Trophoblast cell (in vitro differentiated cells and primary cell): ENCODE results near the gene KCNH1.

ENCODE experiments used
- DNase-seq, 2 donors: peaks; one replicate each; pipeline ENCODE4 v3.0.0-alpha.2; 2016
- H2AFZ ChIP-seq: 2 replicates; pipeline ENCODE4 v1.6.1; 2013; ENCODE audit warnings: low read length, moderate library complexity, mild to moderate bottlenecking; ENCODE audit not compliant: insufficient read depth, poor library complexity
- H2AK5ac ChIP-seq: 2 replicates; pipeline ENCODE4 v1.6.1; 2013; ENCODE audit warnings: mild to moderate bottlenecking, low read length
- H2BK120ac ChIP-seq: 2 replicates; pipeline ENCODE4 v1.6.1; 2013; ENCODE audit warnings: low read length, mild to moderate bottlenecking, moderate library complexity; ENCODE audit not compliant: insufficient read depth, poor library complexity
- H2BK12ac ChIP-seq: 2 replicates; pipeline ENCODE4 v1.6.1; 2013; ENCODE audit warnings: mild to moderate bottlenecking, low read length, moderate library complexity
- H2BK5ac ChIP-seq: 2 replicates; pipeline ENCODE4 v1.6.1; 2013; ENCODE audit warnings: low read length, low read depth, moderate library complexity, mild to moderate bottlenecking; ENCODE audit not compliant: poor library complexity
- H3K14ac ChIP-seq: 2 replicates; pipeline ENCODE4 v1.6.1; 2013; ENCODE audit warnings: mild to moderate bottlenecking, low read length
- H3K18ac ChIP-seq: 2 replicates; pipeline ENCODE4 v1.6.1; 2013; ENCODE audit warnings: mild to moderate bottlenecking, low read length
- H3K23ac ChIP-seq: 2 replicates; pipeline ENCODE4 v1.6.1; 2013; ENCODE audit warnings: low read length
- H3K27ac ChIP-seq: 2 replicates; pipeline ENCODE4 v1.5.1; 2013; ENCODE audit warnings: low read depth, mild to moderate bottlenecking, inconsistent platforms, low read length, moderate library complexity
- H3K27me3 ChIP-seq: 2 replicates; pipeline ENCODE4 v1.6.1; 2013; ENCODE audit warnings: inconsistent platforms, mild to moderate bottlenecking, low read length, moderate library complexity; ENCODE audit not compliant: insufficient read depth
- H3K36me3 ChIP-seq, 2 experiments: 1 replicate in 1 of 2; 2 replicates in 1 of 2; pipeline ENCODE4 v1.6.1; 2013; ENCODE audit warnings: low read length in 2 of 2, mild to moderate bottlenecking in 2 of 2, moderate library complexity in 1 of 2; ENCODE audit not compliant: insufficient read depth in 2 of 2, control insufficient read depth in 1 of 2
- H3K4ac ChIP-seq: 2 replicates; pipeline ENCODE4 v1.6.1; 2013; ENCODE audit warnings: low read depth, mild to moderate bottlenecking, low read length, moderate library complexity
- H3K4me1 ChIP-seq, 2 experiments: 1 replicate in 1 of 2; 2 replicates in 1 of 2; pipeline ENCODE4 v1.6.1; 2013; ENCODE audit warnings: low read length in 2 of 2, mild to moderate bottlenecking in 2 of 2, moderate library complexity in 1 of 2; ENCODE audit not compliant: insufficient read depth in 2 of 2, control insufficient read depth in 1 of 2
- H3K4me2 ChIP-seq: 2 replicates; pipeline ENCODE4 v1.6.1; 2013; ENCODE audit warnings: inconsistent platforms, mild to moderate bottlenecking, low read length, moderate library complexity
- H3K4me3 ChIP-seq: 2 replicates; pipeline ENCODE4 v1.5.1; 2013; ENCODE audit warnings: mild to moderate bottlenecking, low read depth, low read length, inconsistent platforms
- H3K79me1 ChIP-seq: one replicate; pipeline ENCODE4 v1.6.1; 2013; ENCODE audit warnings: low read length
- H3K79me2 ChIP-seq: 2 replicates; pipeline ENCODE4 v1.6.1; 2013; ENCODE audit warnings: low read length, mild to moderate bottlenecking; ENCODE audit not compliant: control insufficient read depth, insufficient read depth, poor library complexity
- H3K9ac ChIP-seq: 2 replicates; pipeline ENCODE4 v1.6.1; 2013; ENCODE audit warnings: mild to moderate bottlenecking, low read length
- H3K9me3 ChIP-seq: 2 replicates; pipeline ENCODE4 v1.6.1; 2013; ENCODE audit warnings: low read depth, mild to moderate bottlenecking, control low read depth, inconsistent platforms, low read length; ENCODE audit not compliant: insufficient read depth
- H4K12ac ChIP-seq: 2 replicates; pipeline ENCODE4 v1.6.1; 2013; ENCODE audit warnings: low read depth, mild to moderate bottlenecking, low read length, moderate library complexity
- H4K8ac ChIP-seq: 2 replicates; pipeline ENCODE4 v1.6.1; 2013; ENCODE audit warnings: low read depth, mild to moderate bottlenecking, low read length, moderate library complexity
- H4K91ac ChIP-seq: one replicate; pipeline ENCODE4 v1.6.1; 2013; ENCODE audit warnings: low read depth, mild to moderate bottlenecking, low read length, moderate library complexity
- WGBS: extraction: QIAGEN DNeasy Blood & Tissue Kit; methylation state at CpG from one replicate; pipeline ENCODE4 v1.1.7; 2013; ENCODE audit warnings: missing lambda C conversion rate; ENCODE audit not compliant: insufficient read length, insufficient coverage; ENCODE audit errors: extremely low coverage; 5-methylcytosine and 5-hydroxymethylcytosine counted together

Gene KCNH1

GRCh38 chr1:211037095-211037494, 96.9 kb downstream of the KCNH1 start:
- H2AK5ac ChIP-seq = no peak overlapping the region
- no peak overlapping the region for H3K9ac ChIP-seq
- no peaks in the 10 kb centered on the region for H3K36me3 ChIP-seq
- no peak overlapping the region for H3K4ac ChIP-seq
- H3K23ac ChIP-seq = no peak overlapping the region
- H3K9me3 ChIP-seq = peaks cover 3% of the 10 kb centered on the region
- no peak overlapping the region for H3K18ac ChIP-seq
- peak; percentile 85 to 93 for DNase-seq
- H3K27me3 ChIP-seq = no peaks in the 10 kb centered on the region
- no peaks in the 10 kb centered on the region for H3K79me1 ChIP-seq
- H2BK5ac ChIP-seq = no peak overlapping the region
- no peak overlapping the region for H3K27ac ChIP-seq
- no peak overlapping the region for H2BK120ac ChIP-seq
- H3K4me1 ChIP-seq = no peaks in the 10 kb centered on the region
- no peak overlapping the region for H3K14ac ChIP-seq
- WGBS = no CpG with 5 or more reads among the region's 2 CpGs
- H2BK12ac ChIP-seq = no peak overlapping the region
- H4K12ac ChIP-seq = no peak overlapping the region
- no peak overlapping the region for H2AFZ ChIP-seq
- H3K4me2 ChIP-seq = no peak overlapping the region
- no peak overlapping the region for H4K91ac ChIP-seq
- H3K79me2 ChIP-seq = no peaks in the 10 kb centered on the region
- H4K8ac ChIP-seq = no peak overlapping the region
- no peak overlapping the region for H3K4me3 ChIP-seq

GRCh38 chr1:211036381-211037060, 97.4 kb downstream of the KCNH1 start:
- Histone ChIP-seq H3K14ac (no peak overlapping the region), H3K4me3 (no peak overlapping the region), H2AFZ (no peak overlapping the region), H3K79me2 (no peaks in the 10 kb centered on the region), H2AK5ac (no peak overlapping the region), H3K23ac (no peak overlapping the region), H3K4me1 (no peaks in the 10 kb centered on the region), H3K27ac (no peak overlapping the region), H3K18ac (no peak overlapping the region), H2BK5ac (no peak overlapping the region), H2BK12ac (no peak overlapping the region), H3K4me2 (no peak overlapping the region), H3K9me3 (peaks cover 3% of the 10 kb centered on the region), H4K91ac (no peak overlapping the region), H4K12ac (no peak overlapping the region), H3K4ac (no peak overlapping the region), H3K79me1 (no peaks in the 10 kb centered on the region), H3K9ac (no peak overlapping the region), H2BK120ac (no peak overlapping the region), H3K27me3 (no peaks in the 10 kb centered on the region), H3K36me3 (no peaks in the 10 kb centered on the region), H4K8ac (no peak overlapping the region)
- DNase-seq = peak in 1 of 2 donors; percentile 4
- no CpG with 5 or more reads among the region's 3 CpGs for WGBS

DNA sequence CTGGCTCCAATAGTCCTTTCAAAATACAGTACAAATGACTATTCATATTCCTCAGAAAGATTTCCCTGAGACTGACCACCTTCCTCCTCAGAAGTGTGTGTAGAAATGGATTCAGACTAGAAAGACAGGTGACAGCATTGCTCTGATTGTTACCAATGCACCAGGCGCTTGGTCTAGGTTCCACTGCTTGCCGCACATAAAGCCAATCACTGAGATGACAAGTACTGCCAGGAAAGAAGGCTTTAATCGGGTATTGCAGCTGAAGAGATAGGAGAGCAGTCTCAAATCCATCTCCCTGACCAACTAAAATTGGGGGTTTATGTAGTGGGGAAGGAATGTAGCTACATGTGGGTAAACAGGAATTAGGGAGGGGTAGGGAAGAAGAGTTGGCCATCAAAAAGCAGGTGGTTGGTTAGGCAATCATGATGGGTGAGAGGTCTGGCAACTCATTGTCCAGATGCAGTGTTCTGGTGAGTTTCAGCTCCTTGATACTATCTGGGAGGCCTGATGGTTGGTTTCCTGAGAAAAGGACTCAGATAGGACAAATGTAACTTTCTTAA, 98.0 kb downstream of the KCNH1 start:
- no peak overlapping the region for H2AFZ ChIP-seq
- H3K4me2 ChIP-seq = no peak overlapping the region
- H3K9ac ChIP-seq = no peak overlapping the region
- H3K4ac ChIP-seq = no peak overlapping the region
- H3K9me3 ChIP-seq = peaks cover 3% of the 10 kb centered on the region
- H2BK5ac ChIP-seq = no peak overlapping the region
- H3K4me3 ChIP-seq = no peak overlapping the region
- H2AK5ac ChIP-seq = no peak overlapping the region
- no peak overlapping the region for H4K91ac ChIP-seq
- no peak overlapping the region for H3K18ac ChIP-seq
- H3K27me3 ChIP-seq = no peaks in the 10 kb centered on the region
- no peak overlapping the region for H3K23ac ChIP-seq
- no peaks in the 10 kb centered on the region for H3K79me2 ChIP-seq
- H3K4me1 ChIP-seq = no peaks in the 10 kb centered on the region
- H3K79me1 ChIP-seq = no peaks in the 10 kb centered on the region
- no CpG with 5 or more reads among the region's 3 CpGs for WGBS
- no peak overlapping the region for H3K14ac ChIP-seq
- no peak for DNase-seq
- no peak overlapping the region for H3K27ac ChIP-seq
- H4K8ac ChIP-seq = no peak overlapping the region
- H3K36me3 ChIP-seq = no peaks in the 10 kb centered on the region
- no peak overlapping the region for H4K12ac ChIP-seq
- H2BK120ac ChIP-seq = no peak overlapping the region
- no peak overlapping the region for H2BK12ac ChIP-seq

- Histone ChIP-seq H3K36me3 (no peaks in the 10 kb centered on the region), H3K23ac (no peak overlapping the region), H3K79me2 (no peaks in the 10 kb centered on the region), H4K8ac (no peak overlapping the region), H2BK120ac (no peak overlapping the region), H3K9ac (no peak overlapping the region), H3K4me3 (no peak overlapping the region), H2AK5ac (no peak overlapping the region), H3K27me3 (no peaks in the 10 kb centered on the region), H2AFZ (no peak overlapping the region), H3K79me1 (no peaks in the 10 kb centered on the region), H2BK12ac (no peak overlapping the region), H3K4me1 (no peaks in the 10 kb centered on the region), H4K91ac (no peak overlapping the region), H3K18ac (no peak overlapping the region), H3K4me2 (no peak overlapping the region), H2BK5ac (no peak overlapping the region), H3K9me3 (peaks cover 1% of the 10 kb centered on the region), H3K14ac (no peak overlapping the region), H3K27ac (no peak overlapping the region), H4K12ac (no peak overlapping the region), H3K4ac (no peak overlapping the region)
- no peak for DNase-seq
- no CpG with 5 or more reads among the region's 2 CpGs for WGBS
Measured at GRCh38 chr1:211033921-211034525, 99.9 kb downstream of the KCNH1 start.
